NCI-H524 (cell line): Measurements from ENCODE around the gene SOX1.

Experiments used
- DNase-seq, 2 experiments: peaks; one replicate each; lab custom pipeline; 2025; lab: John Stamatoyannopoulos, UW

The SOX1 gene

DNA sequence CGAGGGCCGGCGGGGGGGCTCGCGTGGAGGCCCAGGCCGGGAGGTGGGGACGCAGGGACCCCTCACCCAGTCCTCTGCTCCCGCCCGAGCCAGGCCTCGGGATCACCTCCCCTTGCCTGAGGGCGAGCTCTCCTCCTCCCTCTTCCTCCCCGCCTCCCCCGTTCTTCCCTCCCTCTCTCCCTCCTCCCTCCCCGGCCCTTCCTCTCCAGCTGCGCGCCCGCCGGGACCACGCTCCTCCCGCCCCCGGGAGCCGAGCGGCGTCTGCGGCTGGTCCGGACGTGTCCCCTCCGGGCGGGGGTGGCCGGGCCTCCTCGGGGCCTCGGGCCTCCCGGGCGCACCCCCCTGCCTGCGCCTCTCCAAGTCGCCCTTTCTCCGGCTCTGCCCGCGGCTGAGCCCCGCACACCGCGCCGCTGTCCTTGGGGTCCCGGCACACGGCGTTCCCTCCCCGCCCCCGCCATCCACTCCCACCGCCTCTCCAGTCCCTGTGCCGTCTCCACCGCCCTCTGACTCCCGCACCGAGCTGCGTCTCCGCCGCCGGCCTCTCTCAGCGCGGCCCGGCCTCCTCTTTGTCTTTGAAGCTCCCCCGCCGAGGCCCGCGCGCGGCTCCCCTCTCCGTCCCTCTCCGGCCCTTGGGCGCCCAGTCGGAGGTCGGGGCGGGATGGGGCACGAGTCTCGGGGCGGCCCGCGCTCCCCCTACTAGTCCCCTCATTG lies 5.7 kb downstream of the SOX1 start:
- peak in 1 of 2 experiments; percentile 30 for DNase-seq

DNA sequence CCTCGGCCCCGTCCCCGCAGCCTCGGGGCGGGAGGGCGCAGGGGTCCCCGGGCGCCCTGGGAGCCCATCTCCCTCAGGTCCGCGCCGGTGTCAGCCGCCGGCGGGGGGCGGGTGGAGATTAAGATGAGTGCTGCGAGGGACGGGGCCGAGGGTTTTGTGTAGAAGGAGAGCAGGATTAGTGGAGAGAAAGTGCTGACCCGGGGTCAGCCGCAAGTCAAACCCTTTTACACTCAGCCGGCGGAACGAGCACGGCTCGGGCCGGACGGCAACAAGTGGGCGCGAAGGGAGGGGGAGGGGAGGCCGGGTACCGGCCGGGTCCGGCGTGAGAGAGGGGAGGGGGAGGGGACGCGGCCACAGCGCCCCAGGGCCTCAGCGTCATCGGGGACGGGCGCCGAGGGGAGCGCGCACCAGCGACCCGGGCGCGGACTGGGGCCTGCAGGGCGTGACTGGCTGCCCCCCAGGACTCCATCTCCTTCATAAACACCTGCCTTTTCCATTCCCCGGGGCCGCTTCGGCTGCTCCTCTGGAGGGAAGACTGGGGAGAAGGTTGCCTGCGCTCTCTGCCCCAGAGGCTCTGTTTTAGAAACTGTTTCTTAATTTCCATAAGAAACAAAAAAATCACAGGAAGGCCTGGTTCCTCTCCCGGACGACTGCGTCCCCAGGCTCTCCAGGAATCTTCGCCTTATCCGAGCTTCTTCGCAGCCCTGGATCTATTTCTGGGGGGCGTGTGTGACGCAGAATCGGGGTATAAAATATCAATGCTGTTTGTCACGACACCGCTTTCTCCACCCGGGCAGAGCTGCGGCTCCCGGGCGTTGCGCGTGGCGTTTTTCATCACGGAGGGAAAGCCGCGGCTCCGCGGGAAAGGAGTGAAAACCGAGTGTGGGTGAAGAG lies 6.5 kb downstream of the SOX1 start:
- no peak for DNase-seq

DNA sequence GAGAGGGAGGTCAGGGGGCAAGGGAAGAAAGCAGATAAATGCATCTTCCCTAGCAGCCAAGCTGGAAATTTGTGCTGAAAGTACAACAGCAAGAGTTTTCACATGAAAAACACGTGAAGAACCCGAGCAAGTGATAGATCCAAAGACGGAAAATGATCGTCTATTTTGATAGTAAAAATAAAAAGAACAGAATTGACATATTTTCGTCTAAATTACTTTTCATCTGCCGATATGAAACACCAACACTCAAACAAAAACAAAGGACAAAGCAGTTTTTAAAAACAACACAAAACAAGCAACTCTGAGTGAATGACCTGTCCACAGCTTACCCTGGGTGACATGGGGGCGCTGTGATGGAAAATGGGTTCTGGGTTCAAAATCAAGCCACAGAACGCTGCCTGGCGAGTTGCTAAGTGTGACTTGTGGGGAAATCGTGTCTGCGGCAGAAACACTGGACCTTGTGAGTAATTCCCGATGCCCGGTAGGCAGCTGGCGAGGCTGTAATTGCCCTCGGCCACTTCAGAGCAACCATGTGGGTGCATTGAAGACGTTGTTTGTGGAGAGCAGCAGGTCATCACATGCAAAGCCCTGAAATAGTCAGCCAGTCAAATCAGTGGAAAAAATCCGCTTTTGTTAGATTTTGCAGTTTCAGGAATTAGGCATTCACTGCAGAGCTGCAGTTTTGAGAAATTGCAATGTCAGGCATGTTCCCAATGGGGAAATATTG lies 7.4 kb downstream of the SOX1 start:
- DNase-seq = no peak

DNA sequence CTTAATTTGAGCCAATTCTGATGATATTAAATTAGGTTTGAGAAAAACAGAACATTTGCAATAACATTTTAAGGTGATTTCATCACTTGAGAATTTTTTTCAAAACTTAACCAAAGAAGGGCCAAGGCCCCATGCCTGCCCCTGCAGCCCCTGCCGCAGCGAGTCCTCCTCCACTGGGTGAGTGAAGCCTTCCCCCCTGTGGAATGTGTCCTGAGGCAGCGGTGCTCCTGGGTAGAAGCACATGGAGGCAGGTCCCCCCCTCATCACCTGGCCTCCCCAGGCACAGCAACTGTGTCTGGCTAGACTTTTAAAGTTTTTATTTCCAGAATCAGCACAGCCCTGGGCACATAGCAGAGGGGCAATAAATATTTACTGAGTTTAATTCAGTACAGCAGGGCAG lies 10.8 kb downstream of the SOX1 start:
- DNase-seq = no peak

DNA sequence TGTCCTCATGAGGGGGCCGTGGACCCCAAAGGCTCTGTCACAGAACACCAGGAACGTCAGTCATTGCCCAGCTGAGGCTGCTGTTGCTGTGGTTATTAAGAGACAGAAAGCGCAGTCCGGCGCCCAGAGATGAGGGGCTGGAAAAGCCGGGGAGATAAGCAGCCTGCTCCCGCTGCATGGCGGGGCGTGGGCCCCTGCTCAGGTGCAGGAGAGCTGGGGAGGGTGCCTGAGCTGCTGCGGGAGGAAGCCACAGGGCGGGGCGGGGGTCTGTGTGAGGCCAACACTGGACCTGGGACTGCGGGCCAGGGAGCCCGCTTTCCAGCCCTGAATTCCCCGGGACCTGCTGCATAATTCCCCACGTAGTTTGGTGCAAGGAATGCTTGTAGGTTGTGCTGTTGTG lies 11.3 kb downstream of the SOX1 start:
- no peak for DNase-seq

DNA sequence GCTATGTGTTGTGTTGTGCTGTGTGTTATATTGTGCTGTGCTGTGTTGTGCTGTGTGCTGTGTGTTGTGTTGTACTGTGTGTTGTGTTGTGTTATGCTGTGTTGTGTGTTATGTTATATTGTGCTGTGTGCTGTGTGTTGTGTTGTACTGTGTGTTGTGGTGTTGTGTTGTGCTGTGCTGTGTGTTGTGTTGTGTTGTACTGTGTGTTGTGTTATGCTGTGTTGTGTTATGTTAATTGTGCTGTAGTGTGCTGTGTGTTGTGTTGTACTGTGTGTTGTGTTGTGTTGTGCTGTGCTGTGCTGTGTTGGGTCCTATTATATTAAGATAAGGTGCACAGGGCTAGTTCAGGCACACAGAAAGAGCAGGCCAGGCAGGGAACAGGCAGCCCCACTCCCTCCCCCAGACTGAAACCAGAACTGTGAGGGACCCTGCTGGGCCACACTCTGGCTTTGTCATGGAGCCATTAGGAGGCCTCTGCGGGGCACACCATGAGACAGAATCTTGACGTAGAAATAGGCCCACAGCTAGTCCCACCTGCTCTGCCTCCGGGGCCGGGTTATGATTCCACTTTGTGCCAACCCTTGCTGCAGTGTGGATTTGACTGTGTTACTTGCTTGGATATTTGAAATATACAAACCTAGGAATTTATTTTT lies 12.1 kb downstream of the SOX1 start:
- no peak for DNase-seq

DNA sequence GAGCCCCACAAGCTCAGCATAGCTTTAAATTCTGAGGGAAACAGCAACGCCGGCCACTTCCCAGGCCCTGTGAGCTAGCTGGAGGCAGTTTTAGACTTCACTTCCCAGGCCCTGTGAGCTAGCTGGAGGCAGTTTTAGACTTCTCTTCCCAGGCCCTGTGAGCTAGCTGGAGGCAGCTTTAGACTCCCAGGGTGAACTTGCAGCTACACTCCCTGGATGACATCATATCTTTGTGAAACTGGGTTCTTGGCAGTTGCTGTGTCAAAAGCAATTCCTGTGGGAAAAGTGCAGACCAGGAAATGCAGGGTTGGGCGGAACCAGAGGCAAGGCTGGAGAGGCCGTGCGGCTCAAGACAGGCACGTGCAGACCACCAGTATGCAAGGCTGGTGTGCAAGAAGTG lies 12.7 kb downstream of the SOX1 start:
- no peak for DNase-seq

DNA sequence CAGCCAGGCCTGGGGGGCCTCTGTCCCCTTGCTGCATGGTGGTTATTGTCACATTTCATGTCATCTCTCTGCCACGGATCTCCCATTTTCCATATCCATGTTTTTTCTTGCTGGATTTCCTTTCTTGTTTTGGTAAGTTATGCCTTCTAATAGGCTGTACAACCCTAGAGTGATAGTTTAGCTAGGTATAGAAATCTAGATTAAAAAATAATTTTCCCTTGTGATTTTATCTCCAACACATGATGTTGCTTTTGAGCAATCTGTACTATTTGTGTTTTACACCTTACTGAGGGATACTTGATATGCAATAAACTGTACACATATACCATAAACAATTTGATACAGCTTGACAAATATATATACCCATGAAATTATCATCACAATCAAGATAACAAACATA lies 17.0 kb downstream of the SOX1 start:
- no peak for DNase-seq

DNA sequence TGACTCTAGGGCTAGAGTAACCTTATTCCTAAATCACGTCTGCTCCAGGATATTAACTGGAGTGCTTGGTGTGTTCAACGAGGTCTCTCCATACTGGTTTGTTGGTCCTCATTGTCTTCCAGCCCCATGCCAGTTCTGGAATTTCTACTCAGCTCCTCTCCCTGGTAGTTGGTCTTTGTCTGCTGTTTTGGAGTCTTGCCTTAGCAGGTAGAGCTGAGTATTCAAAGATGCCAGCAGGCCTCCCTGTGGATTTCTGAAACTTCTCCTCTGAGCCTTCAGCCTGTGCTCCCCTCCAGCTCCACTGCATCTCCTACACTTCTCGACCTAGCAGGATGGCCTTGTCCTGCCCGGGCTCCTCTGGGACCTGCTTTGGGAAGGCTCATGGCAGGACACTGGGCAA lies 25.5 kb downstream of the SOX1 start:
- no peak for DNase-seq

DNA sequence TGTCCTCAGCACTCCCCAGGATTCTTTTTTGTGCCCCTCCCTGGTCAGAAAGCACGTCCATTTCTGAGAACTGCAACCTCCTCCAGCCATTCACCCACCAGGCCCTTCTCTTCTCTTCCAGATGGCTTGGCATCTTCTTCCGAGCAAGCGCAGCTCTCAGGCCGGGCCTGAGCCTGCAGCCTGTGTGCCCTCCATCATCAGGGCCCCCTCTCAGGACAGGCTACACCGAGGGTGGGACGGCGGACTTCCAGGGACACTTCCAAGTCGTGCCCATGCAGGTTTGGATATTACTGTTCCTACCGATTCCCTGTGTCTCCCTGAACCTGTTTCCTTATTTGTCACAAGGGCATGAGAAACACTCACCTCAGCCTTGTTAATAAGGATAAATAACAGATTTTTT lies 28.4 kb downstream of the SOX1 start:
- DNase-seq = no peak

DNA sequence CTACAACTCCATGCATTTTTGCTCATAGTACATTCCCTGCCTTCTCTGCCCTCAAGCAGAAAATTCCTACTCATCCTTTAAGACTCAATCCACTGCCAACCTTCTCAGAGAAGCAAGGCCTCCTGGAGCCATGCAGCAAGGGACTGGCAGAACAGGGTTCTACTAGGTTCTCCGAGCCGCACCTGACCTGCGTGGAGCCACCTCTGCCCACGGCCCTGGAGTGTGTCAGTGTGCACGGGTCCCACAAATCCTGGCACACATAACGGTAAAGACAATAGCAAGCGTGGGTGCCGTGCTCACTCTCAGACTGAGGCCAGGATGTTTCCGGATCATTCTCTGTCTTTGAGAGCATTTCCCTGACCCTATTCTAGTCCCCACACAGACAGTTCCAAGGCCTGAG lies 30.0 kb downstream of the SOX1 start:
- no peak for DNase-seq

DNA sequence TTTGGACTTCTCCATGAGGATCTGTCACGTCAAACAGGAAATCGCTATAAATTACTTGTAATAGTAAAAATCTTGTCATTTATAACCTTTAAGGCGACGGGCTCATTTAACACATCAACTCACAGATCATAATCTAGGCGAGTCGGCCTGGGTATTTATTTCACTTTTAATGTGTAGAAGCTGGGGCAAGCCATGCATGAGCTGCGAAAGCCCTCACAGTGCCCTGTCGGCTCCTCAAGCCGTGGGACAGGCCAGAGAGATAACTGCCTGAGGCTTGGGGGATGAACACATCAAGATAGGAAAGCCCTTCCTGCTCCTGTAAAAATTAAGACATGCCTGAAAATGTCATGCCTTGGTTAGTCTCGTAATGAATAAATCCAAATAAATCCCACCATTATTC lies 30.8 kb downstream of the SOX1 start:
- DNase-seq = no peak

DNA sequence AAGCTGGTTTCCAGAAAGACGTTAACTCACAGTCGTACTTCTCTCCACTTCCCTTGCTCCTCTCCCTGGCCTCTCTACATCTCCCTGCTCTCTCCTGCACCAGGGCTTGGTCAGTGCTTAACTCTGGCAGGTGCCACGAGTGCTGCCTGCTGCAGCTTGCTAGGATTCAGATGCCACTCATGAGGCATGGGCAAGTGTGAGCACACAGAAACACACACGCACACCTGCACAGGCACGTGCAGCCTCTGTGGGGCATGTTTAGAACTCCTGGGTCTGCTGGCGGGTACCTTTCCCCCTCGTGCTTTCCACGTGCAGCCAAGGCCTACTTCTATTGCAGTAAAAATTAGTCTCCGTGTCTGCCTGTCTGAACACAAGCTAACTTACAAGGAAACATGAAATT lies 31.8 kb downstream of the SOX1 start:
- no peak for DNase-seq

DNA sequence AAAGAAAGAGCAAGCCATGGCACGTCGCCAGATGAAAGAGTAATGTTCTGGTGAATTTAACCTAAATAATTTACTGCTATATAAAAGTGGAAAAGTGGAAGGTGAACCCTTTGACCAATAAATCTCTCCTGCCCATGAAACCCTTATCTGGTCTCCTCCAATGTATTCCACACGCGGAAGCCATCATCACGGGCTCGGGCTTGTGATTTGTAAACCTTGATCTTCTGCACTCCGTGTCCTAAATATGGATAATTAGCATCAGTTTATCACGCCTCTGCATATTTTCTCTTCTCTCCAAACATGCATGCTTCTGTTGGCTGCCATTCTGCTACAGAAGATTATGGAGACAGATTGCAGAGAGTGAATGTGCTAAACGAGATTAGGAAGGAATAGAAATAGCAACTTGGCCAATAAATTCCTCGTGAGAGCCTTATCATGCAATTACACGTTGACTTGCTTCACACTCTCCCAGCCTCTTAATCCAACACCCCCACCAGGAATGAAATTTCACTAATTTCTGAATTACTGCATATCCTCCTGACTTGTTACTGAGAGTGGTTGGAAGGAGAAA lies 34.5 kb downstream of the SOX1 start:
- DNase-seq = no peak

DNA sequence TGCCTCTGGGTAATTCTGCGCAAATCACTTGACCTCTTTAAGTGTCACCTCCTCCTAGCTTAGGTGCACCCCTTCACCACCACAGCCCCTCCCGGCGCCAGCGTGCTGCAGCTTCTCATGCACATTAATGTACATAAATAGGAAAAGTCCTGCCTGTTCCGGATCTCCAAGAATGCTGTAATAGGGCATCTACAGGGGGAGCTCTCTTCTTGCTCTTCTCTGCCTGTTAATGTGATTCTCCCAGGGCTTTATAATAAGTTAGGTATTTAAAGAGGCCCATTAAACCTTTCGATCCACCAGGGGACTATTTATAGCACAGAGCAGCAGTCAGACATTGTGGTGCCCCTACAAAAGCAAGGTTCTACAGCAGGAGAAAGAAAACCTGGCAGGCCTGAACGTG lies 35.3 kb downstream of the SOX1 start:
- DNase-seq = peak in 1 of 2 experiments; percentile 20

DNA sequence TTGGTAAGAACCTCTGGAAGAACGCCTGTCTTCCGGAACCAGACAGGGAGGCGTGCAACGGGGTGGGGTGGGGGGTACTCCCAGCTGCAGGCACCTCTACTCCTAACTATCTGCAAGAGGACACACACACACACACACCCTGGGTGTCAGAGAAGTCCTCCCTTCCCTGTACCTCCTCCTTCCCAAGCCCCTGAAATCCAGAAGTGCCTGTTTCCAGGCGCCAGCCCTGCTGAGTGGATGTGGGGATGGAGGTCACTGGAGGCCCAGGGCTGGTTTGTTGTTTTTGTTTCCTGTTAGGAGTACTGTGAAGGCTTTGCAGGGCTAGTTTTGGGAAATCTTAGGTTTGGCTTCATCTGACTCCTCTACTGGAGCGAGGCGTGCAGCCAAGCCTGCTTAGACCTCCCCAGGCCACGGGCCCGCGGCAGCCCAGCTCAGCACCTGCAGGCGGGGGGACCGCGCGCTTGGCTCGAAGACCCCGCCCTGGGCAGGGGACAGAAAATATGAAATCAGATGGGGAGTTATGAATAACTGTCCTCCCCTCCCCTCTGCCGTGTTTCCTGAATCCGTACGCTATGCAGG lies 36.4 kb downstream of the SOX1 start:
- no peak for DNase-seq

DNA sequence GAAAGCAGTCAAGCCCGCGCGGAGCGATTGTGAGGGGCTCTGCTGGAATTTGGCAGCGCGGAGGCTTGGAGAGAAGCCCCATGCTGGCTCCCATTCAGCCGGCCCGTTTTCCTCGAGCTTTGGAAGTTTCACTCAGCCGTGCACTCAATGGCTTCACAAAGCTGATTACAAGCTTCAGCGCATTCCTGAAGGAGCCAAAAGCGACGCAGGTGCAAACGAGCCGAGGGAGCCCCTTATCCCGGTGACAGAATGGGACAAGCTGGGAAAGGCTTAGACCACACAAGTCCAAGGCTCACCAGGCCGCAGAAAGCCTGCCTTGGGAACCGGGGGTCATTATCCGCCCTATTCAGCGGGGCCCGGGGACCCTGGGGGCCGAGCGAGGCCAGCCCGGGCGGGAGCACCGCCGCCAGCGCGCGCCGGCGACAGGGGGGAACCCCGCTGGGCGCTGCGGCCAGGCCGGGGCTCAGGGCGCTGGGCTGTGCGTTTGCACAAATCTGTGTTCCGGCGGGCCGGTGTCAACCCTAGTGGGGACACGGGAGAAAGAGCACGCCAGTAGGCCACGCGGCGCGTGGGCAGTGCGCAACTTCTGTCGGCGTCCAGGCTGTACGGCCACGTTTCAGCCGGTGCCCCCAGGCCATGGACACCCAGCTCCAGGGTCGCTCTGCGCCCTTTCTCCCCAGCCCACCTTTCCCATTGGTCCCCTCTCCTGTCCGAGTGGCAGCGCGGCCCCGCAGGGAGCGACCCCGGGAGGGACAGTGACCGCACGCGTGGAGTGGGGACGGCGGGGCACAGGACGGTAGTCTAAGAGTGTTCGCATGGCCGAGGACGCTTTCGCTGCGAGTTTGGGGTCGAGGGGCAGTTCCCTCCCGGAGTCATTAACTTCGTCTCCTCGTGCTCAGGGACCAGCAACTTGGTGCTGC lies 37.3 kb downstream of the SOX1 start:
- DNase-seq = no peak

DNA sequence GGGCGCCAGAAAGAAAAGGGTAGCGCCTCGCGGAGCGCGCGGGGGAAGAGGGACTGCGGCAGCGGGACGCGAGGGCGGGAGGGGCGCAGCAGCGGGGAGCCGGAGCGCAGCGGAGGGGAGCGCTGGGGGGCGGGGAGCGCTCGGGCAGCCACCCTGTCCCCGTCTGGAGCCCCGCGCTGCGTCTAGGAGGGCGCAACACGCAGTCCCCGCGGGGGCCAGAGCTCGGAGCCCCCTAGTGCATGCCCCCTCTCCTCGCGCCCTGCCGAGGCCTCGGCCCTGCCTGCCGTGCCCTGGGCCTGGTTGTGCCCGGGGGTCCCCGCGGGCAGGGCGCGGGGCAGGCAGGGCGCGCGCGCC lies 37.9 kb downstream of the SOX1 start:
- no peak for DNase-seq

DNA sequence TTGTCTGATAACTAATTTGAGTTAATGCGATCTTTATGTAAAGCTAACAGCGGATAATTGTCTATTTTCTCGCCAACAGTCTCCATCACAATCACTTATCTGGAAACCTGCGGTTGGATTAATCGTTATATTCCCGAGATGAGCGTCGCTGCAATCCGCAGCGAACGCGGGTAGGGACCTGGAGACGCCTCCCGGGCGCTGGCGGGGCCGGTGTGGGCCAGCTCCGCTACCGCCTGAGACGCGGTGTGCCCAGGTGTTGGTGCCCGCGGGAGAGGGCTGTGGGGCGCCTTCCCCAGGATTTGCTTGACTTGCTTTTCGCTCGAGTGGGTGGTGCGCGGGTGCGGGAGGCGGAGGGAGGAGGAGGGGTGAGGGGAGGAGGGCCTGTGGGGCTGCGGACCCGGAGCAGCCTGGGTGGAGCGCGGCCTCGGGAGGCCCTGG lies 38.3 kb downstream of the SOX1 start:
- DNase-seq = no peak

DNA sequence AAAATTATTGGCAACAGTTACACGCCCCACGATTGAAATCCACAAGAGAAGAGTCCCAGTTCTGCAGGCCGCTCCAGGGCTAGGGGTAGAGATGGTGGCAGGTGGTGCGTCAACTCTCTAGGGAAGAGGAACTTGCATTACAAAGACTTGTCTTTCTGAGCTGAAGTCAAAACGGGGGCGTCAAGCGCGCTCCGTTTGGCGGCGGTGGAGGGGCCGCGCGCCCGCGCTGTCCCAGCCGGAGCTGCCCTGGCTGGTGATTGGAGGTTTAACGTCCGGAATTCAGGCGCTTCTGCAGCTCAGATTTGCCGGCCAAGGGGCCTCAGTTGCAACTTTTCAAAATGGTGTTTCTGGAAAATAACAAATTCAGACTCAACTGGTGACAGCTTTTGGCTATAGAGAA lies 38.9 kb downstream of the SOX1 start:
- DNase-seq = no peak
